SK-N-DZ (cell line): ENCODE measurements around the gene OSM.

ENCODE experiments used
- DNase-seq: peaks from one replicate; pipeline ENCODE4 v3.0.0-alpha.2; 2015; ENCODE audit warnings: low spot score

The OSM gene

DNA sequence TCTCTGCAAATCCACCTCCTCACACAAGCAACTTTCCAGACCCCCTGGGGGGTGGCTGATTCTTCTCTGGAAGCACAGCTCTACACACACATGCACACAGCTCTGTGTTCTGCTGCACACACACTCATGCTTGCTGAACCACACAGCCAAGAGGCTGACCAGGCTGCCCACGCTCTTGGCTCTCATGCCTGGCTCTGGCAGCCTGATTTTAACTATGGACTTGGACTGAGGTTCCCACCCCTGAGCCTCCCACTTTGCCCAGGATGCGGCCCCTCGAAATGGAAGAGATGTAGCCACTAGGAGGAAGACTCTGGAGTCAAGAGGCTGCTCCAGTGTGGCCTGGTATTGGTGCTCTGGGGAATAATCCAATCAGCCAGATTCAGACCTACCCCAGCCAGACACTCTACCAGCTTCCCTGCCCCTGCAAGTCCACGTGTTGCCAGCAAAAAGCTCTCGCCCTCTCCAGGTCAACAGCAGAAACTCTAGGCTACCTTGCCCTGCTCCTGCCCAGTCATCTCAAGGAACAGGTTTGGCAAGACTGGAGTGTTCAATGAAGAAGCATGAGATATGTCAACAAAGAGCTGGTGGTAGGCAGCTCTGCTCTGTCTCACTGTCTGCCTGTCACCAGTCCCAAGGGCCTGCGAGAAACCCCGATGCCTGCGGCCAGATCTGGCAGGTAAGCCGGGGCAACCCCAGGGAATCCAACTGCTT lies 31.5 kb upstream of the OSM start:
- peak; percentile 26 for DNase-seq

DNA sequence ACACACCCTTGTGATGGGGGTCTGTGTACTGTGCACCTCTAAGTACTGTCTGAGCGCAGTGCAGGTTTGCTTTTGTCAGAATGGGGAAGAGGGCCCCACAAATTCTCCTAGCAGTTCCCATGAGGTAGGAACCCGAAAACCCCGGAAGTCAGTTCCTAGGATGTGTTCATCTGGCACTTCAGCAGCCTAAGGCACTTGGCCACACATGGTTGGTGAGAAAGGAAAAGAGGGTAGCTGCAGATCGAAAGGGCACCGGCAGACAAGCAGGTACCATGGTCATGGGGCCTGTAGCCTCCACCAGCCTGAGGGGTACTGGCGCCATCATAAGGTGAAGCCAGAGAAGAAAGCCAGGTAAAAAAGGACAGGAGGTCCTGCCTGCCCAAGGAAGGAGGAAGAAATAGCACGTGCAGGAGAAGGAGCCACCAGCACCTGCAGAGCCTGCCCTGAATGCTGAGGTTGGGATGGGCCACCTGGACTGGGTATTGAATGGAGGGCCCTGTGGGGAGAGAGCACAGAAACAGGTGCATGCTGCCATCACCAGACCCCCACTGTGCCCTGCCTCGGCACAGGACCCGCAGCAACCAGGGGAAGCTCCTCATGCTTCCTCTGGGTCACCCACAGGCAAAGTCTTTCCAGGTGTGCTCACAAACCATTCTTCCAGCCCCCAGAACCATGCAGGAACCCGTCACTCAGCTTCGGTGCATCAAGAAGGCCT lies 30.8 kb upstream of the OSM start:
- DNase-seq = no peak

DNA sequence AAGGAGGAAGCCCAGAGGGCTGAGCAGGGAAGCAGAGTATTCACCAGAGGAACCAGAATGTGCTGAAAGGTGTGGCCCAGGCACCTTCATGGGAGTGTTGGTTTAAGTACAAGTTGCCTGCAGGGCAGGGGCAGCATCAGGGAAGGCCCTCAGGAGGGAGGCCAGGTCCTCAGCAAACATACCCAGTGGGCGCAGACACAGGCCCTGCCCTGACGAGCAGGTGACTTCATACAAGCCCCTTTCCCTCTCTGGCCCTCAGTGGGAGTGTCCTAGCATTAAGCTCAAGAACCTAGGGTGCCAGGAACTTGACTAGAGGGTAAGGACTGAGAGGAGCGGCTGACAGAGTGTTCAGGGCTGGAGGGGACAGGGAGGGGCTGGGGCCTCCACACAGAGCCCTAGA lies 30.2 kb upstream of the OSM start:
- DNase-seq = no peak

DNA sequence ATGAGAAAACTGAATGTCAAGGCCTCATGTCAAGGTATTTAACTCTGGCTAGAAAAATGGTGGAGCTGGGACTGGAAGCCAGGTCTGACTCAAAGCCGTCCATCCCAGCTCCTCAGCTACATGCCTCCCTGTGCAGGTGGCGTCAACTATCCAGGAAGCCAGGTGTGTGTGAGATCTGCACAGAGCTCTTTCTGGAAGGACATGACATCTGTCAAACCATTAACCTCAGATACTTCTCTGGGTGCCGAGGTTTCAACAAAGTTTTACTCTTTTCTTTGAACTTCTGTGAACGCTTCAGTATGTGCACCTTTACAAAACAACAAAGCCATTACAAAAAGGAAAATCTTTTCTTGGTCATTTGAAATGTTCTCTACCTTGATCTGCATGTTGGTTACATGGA lies 29.7 kb upstream of the OSM start:
- no peak for DNase-seq

GRCh38 chr22:30295576-30295975 lies 28.9 kb upstream of the OSM start:
- DNase-seq = no peak

DNA sequence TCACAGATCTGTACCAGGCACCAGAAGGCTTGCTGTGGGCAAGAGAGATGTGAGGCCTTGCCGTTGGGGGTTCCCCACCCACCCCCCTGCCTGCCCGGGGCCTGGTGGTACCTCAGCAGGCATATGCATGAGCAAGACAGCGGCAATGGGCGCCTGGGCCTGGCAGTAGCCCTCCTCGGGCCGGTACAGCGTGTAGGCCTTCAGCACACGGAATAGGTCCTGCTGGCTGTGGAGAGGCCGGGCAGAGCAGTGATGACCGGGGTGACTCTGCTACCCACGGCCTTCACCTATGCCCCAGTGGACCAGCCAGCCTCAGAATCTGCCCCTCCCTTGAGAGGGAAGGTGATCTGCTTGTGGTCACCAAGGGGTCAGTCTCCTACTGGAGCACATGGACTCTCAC lies 28.2 kb upstream of the OSM start:
- no peak for DNase-seq

DNA sequence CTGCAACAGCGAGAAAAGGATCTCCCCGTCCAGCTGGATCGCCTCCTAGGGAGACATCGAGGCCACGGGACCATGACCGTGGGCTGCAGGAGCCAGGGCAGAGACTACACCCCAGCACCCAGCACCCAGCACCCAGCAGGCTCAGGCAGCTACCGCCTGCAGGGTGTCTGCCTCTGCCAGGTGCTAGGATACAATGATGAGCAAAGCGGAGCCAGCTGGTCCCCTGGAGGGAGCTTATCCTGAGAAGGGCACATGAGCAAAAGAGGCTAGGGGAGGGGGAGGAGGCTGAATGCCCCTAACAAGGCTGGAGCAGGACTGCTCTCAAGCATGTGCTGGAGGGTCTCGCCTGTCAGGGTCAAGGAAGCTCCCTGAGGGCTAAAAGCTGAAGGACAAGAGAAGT lies 27.4 kb upstream of the OSM start:
- DNase-seq = no peak

- no peak for DNase-seq
These were observed 26.4 kb upstream of the OSM start for GRCh38 chr22:30293026-30293425.

GRCh38 chr22:30292069-30292970 lies 25.7 kb upstream of the OSM start:
- no peak for DNase-seq

- DNase-seq = no peak
These were observed 24.6 kb upstream of the OSM start for GRCh38 chr22:30291058-30291892.

DNA sequence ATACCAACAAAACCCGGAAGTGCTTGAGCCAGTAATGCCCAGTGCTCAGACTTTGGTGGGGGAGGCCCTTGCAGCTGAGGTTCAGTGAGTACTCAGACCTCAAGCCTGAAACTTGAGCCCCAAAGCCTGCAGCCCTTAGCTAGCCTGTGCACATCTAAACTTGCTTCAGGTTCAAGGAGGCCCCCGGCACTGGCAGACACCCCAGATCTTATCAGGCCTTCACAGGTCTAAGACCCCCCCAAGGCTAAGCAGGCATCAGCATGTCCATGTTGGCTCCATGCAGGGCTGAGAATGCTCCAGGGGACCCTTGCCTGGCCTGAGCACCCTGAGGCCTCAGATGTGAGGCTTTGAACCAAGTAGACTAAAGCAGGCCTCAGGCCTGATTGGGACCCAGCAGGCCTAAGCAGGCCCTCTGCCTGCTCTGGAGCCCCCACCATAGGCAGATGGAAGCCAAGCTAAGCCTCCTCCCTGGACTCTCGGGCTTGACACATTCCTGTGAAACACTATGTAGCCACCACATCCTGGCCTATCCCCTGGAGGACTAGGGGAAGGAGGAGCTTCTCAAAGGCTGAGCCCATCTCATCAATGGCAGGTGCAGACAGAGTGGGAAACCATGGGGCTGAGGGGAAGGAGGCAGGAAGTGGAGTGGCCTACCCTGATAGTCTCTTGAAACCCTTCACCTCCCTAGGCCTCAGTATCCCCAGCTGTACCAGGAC lies 23.8 kb upstream of the OSM start:
- DNase-seq = peak; percentile 33

GRCh38 chr22:30289980-30290313 lies 23.3 kb upstream of the OSM start:
- no peak for DNase-seq

- DNase-seq = peak; percentile 99
These were observed 22.7 kb upstream of the OSM start, which contains the start of gene CASTOR1 for GRCh38 chr22:30289141-30289979. CASTOR1 (minus strand) TSS chr22:30289505; CDS start chr22:30289497, 8 bp downstream.

DNA sequence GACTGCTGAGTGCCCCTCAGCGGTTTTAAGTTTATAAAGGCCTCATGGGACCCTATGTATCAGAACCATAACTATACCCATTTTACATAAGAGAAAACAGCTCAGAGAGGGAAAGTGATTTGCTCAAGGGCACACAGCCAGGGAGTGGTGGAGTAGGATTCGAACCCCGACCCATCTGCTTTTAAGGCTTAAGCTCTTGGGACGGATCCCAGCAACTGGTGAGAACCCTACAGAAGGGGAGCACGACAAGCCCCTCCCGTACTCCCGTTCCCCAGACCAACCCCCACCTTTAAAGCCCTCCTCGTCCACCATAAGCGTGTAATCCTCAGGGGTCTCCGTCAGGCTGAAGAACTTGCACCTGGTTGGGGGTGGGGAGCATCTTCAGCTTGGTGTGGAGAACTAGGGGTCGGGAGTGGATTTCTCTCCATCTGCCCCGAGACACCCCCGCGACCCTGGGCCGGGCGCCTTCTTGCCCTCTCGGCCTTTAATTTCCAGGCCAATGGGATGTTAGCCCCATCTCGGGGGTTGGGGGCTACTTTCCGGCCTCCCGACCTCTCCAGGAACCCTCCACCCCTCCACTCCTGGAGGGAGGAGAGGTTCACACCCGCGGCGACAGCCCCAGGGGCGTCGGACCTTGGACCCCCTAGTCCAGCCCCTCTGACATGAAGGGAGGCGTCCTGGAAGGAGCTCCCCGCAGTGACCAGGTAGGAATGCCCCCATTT lies 21.9 kb upstream of the OSM start:
- DNase-seq = no peak

GRCh38 chr22:30287648-30288418 lies 21.2 kb upstream of the OSM start:
- peak; percentile 86 for DNase-seq

DNA sequence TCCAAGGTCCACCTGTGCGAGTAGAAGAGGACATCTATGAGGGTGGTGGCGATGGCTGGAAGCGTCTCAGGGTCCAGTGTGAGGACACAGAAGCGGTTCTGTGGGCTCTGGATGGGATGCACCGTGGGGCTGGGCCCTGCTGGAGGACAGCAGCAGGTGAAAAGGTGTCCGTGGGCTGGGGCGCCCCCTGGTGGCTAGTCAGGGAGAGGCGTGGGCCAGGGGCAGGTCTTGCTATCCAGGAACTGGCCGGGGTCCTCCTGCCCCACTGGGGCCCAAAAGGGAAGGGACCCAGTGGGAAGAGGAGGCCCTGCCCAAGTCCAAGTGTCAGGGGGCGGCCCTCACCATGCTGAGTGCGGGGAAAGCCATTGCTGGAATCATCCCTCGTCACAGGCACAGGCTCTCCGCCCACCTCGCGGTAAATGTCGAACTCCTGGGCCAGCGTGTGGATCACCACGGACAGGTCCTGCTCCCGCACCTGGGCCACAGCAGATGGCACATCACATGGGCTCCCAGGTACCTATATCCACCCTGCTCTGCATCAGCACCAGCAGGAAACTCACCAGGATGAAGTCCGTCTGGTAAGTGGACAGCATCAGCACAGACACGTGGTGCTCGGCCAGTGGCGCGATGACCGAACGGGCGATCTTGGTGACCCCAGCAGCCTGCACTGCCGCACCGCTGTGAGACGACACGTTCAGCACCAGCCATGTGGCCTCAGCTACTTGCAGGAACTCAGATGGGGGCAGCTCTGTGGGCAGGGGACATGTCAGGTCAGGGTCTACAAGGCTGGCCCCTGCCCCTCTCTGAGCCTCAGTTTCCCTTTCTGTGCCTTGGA lies 20.4 kb upstream of the OSM start:
- peak; percentile 58 for DNase-seq

GRCh38 chr22:30286331-30286730 lies 19.7 kb upstream of the OSM start:
- no peak for DNase-seq

DNA sequence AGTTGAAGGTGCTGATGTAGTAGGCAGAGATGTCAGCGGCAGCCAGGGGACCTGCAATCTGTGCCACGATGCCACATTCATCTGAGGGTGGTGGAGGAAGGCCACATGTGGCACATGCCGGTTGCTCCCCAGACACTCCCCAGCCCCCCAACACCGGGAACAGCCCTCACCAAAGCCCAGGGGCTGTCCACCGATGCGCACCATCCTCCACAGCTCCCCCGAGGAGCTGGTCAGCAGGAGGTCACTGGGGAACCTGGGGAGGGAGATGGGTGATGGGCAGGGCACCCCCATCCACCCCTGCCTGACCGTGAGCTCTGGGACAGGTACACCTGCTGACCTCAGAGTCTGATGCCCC lies 19.2 kb upstream of the OSM start:
- no peak for DNase-seq
